HepG2 (cell line): Measurements from ENCODE around the gene DMXL2. TPM values are rescaled to one million over a fixed set of nuclear protein-coding genes. Genes with fewer than 3 reads are reported as not detected.

Experiments
- ETV6 ChIP-seq: sonication (generic); formaldehyde crosslinking; conservative IDR thresholded peaks from 2 replicates; pipeline ENCODE4 v1.4.0; 2020; ENCODE audit warnings: missing genetic modification reagents
- GATA4 ChIP-seq: sonication (generic); IDR thresholded peaks from 2 replicates; pipeline ENCODE4 v1.6.1; 2016; ENCODE audit warnings: antibody characterized with exemption, low read depth, borderline replicate concordance
- HNRNPL ChIP-seq: fragments of 200-400 bp; formaldehyde crosslinking; IDR thresholded peaks from 2 replicates; pipeline ENCODE4 v1.6.1; 2017; ENCODE audit warnings: mild to moderate bottlenecking, low read depth, low read length
- SOX13 ChIP-seq, 3 experiments: fragments of 450-650 bp in 1 of 3; sonication (generic) in 1 of 3; formaldehyde crosslinking in 1 of 3; IDR thresholded peaks in 2 of 3; conservative IDR thresholded peaks in 1 of 3; 2 replicates each; pipeline versions ENCODE4 v1.5.0 to v1.6.1; 2016 to 2020; ENCODE audit warnings: antibody characterized with exemption in 1 of 3, mild to moderate bottlenecking in 1 of 3, missing compliant biosample characterization in 1 of 3, missing genetic modification reagents in 1 of 3, moderate library complexity in 1 of 3
- polyA plus RNA-seq, 8 experiments: library from polyadenylated mRNA; depleted of rRNA in 3 of 8; stranded (reverse) in 7 of 8; unstranded in 1 of 8; fragments of >200 nt; fragmentation: Illumina TruSeq in 4 of 8; extraction: Trizol in 4 of 8; gene quantifications; 2 replicates each; pipeline versions ENCODE4 v1.2.1 to v1.2.3, GENCODE V29; 2011 to 2016; ENCODE audit warnings: low read depth in 4 of 8, missing spikeins in 1 of 8, mixed read lengths in 1 of 8; ENCODE audit not compliant: insufficient read depth in 1 of 8
- total RNA-seq, 5 experiments: library from RNA; depleted of rRNA; stranded (reverse); fragments of >200 nt; fragmentation: Illumina TruSeq; extraction: Trizol; gene quantifications; 2 replicates each; pipeline ENCODE4 v1.2.3, GENCODE V29; 2016; ENCODE audit warnings: low read depth in 1 of 5
- TF ChIP-seq, protein P1 (sequence below): sonication (generic); formaldehyde crosslinking; IDR thresholded peaks from 2 replicates; pipeline ENCODE4 v1.4.0; 2020; ENCODE audit warnings: mild to moderate bottlenecking, missing genetic modification reagents
- TF ChIP-seq, protein P2 (sequence below), 2 experiments: fragments of 450-650 bp in 1 of 2; sonication (generic) in 1 of 2; formaldehyde crosslinking in 1 of 2; IDR thresholded peaks; 2 replicates each; pipeline versions ENCODE4 v1.6.1 to v1.8.0; 2016 to 2022; ENCODE audit warnings: antibody characterized with exemption in 1 of 2, mild to moderate bottlenecking in 1 of 2, missing genetic modification reagents in 1 of 2

Gene DMXL2
- total and polyA plus RNA-seq, 2 of the 13 experiments (the other 11 are each of a cell fraction or from before 2014, with no cell fraction given), result 11.6 to 15.3 TPM

DNA sequence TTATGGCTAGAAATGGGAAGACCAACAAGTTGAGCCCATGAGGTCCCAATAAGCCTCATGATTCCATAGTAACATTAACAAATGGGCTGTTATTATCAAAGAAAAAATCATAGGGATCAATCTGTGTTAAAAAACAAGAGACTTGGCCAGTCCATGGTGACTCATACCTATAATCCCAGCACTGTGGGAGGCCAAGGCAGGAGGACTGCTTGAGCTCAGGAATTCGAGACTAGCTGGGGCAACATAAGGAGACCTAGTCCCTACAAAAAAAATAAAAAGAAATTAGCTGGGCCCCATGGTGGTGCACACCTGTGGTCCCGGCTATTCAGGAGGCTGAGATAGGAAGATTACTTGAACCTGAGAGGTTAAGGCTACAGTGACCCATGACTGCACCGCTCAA lies 124.8 kb downstream of the DMXL2 start (continued):
- TF ChIP-seq, protein P1, sequence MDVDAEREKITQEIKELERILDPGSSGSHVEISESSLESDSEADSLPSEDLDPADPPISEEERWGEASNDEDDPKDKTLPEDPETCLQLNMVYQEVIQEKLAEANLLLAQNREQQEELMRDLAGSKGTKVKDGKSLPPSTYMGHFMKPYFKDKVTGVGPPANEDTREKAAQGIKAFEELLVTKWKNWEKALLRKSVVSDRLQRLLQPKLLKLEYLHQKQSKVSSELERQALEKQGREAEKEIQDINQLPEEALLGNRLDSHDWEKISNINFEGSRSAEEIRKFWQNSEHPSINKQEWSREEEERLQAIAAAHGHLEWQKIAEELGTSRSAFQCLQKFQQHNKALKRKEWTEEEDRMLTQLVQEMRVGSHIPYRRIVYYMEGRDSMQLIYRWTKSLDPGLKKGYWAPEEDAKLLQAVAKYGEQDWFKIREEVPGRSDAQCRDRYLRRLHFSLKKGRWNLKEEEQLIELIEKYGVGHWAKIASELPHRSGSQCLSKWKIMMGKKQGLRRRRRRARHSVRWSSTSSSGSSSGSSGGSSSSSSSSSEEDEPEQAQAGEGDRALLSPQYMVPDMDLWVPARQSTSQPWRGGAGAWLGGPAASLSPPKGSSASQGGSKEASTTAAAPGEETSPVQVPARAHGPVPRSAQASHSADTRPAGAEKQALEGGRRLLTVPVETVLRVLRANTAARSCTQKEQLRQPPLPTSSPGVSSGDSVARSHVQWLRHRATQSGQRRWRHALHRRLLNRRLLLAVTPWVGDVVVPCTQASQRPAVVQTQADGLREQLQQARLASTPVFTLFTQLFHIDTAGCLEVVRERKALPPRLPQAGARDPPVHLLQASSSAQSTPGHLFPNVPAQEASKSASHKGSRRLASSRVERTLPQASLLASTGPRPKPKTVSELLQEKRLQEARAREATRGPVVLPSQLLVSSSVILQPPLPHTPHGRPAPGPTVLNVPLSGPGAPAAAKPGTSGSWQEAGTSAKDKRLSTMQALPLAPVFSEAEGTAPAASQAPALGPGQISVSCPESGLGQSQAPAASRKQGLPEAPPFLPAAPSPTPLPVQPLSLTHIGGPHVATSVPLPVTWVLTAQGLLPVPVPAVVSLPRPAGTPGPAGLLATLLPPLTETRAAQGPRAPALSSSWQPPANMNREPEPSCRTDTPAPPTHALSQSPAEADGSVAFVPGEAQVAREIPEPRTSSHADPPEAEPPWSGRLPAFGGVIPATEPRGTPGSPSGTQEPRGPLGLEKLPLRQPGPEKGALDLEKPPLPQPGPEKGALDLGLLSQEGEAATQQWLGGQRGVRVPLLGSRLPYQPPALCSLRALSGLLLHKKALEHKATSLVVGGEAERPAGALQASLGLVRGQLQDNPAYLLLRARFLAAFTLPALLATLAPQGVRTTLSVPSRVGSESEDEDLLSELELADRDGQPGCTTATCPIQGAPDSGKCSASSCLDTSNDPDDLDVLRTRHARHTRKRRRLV (CRISPR knock-in tag), result no peak
- TF ChIP-seq GATA4 (no peak), HNRNPL (no peak), SOX13 (IDR thresholded peaks at IDR 0.05) (no peak), SOX13 (CRISPR knock-in tag; conservative IDR thresholded peaks at IDR 0.05 in 1 of 2, IDR thresholded peaks at IDR 0.05 in 1 of 2) (no peak), ETV6 (CRISPR knock-in tag) (no peak)
- TF ChIP-seq, protein P2, sequence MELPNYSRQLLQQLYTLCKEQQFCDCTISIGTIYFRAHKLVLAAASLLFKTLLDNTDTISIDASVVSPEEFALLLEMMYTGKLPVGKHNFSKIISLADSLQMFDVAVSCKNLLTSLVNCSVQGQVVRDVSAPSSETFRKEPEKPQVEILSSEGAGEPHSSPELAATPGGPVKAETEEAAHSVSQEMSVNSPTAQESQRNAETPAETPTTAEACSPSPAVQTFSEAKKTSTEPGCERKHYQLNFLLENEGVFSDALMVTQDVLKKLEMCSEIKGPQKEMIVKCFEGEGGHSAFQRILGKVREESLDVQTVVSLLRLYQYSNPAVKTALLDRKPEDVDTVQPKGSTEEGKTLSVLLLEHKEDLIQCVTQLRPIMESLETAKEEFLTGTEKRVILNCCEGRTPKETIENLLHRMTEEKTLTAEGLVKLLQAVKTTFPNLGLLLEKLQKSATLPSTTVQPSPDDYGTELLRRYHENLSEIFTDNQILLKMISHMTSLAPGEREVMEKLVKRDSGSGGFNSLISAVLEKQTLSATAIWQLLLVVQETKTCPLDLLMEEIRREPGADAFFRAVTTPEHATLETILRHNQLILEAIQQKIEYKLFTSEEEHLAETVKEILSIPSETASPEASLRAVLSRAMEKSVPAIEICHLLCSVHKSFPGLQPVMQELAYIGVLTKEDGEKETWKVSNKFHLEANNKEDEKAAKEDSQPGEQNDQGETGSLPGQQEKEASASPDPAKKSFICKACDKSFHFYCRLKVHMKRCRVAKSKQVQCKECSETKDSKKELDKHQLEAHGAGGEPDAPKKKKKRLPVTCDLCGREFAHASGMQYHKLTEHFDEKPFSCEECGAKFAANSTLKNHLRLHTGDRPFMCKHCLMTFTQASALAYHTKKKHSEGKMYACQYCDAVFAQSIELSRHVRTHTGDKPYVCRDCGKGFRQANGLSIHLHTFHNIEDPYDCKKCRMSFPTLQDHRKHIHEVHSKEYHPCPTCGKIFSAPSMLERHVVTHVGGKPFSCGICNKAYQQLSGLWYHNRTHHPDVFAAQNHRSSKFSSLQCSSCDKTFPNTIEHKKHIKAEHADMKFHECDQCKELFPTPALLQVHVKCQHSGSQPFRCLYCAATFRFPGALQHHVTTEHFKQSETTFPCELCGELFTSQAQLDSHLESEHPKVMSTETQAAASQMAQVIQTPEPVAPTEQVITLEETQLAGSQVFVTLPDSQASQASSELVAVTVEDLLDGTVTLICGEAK (IDR thresholded peaks at IDR 0.05), result no peak
- TF ChIP-seq, protein P2 (CRISPR knock-in tag; IDR thresholded peaks at IDR 0.05), result no peak
